Measurements from ENCODE around the gene ERC1.
A peak's percentile ranks its signal among the peaks of the same experiment; 100 is the strongest.

Gene ERC1

DNA sequence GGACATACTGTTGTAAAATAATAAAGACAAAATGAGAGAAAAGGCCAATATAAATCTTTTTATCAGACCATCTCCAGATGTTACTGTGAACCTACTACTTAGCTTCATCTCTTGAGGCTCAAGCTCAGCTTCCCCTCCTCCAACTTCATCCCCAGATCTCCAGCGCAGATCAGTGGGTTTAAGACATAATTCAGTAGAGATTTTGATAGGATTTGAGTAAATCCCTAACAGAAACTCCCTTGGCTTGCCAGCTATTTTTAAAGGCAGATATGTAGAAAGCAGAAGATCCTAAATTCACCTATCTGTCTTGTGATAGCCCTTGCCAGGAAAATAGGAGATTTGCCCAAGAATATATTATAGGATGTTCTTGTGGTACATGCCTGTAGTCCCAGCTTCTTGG, 366.7 kb downstream of the ERC1 start:
- no peak for DNase-seq
- TF ChIP-seq GATA1 (IDR thresholded peaks at IDR 0.05; ENCODE audit: low read depth, low read length): no peak
- TF ChIP-seq POLR2A (IDR thresholded peaks at IDR 0.05; ENCODE audit: low read length): no peak

DNA sequence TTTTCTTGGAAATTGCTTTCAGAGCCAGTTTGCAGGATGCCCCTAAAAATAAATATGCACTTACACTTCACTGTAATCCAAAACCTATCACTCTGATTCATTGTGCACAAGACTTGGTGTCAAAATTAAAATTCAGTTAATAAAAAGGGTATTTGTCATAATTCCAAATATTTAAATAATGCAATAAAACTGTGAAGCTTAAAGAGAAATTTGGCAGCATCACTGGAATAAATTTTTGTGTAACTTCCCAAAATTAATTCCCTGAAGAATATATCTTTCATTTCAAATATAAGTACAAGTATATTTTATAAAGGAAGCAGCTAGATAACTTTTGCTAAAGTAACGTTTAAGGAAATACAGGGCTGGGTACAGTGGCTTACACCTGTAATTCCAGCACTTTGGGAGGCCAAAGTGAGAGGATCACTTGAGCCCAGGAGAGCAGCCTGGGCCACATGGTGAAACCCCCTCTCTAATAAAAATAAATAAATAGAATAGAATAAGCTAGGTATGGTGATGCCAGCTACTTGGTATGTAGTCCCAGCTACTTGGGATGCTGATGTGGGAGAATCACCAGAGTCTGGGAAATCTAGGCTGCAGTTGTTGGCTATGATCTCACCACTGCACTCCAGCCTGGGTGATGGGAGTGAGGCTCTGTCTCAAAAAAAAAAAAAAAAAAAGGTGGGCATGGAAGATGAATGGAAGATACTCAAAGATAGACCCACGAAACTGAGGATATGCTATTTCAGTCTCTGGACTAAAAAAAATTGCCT, 369.6 kb downstream of the ERC1 start:
- DNase-seq: no peak
- TF ChIP-seq POLR2A (IDR thresholded peaks at IDR 0.05; ENCODE audit: low read length): no peak
- TF ChIP-seq GATA1 (IDR thresholded peaks at IDR 0.05; ENCODE audit: low read depth, low read length): no peak

DNA sequence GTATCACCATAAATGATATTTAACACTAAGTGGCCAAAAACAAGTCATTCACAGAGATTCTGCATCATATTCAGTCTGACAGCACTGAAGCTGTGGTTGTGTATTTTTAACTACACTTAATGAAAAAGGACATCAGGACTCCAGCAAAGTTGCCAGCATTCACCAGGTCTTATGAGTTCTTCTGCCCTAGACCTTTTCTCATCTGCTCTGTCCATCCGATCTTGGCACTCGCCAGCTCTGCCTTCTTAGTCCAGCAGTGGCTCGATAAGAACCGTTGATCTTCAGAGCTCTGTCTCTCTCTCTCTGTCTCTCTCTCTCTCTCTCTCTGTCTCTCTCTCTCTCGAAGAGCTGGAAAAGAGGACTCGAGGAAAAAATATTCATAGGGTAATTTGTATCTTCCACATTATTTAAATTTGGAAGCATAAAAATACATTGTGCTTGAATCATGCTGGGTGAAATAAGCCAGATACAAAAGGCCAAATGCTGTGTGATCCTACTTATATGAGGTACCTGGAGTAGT, 371.2 kb downstream of the ERC1 start:
- DNase-seq: no peak
- no peak for TF ChIP-seq GATA1 (IDR thresholded peaks at IDR 0.05; ENCODE audit: low read depth, low read length)
- TF ChIP-seq POLR2A (IDR thresholded peaks at IDR 0.05; ENCODE audit: low read length): no peak

DNA sequence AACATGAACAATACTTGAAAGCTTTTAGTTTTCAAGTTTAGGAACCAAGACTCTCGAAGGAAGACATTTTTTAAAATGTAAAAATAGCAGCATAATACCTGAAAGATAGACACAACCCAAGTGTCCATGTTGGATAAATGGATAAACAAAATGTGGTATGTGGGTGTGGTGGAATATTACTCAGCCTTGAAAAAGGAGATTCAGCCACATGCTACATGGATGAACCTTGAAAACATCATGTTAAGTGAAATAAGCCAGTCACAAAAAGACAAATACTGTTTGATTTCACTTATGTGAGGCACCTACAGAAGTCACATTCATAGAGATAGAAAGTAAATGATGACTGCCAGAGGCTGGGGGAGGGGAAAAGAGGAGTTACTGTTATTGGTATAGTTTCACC, 374.7 kb downstream of the ERC1 start:
- TF ChIP-seq GATA1 (IDR thresholded peaks at IDR 0.05; ENCODE audit: low read depth, low read length) (no peak), POLR2A (IDR thresholded peaks at IDR 0.05; ENCODE audit: low read length) (no peak)
- DNase-seq: no peak

DNA sequence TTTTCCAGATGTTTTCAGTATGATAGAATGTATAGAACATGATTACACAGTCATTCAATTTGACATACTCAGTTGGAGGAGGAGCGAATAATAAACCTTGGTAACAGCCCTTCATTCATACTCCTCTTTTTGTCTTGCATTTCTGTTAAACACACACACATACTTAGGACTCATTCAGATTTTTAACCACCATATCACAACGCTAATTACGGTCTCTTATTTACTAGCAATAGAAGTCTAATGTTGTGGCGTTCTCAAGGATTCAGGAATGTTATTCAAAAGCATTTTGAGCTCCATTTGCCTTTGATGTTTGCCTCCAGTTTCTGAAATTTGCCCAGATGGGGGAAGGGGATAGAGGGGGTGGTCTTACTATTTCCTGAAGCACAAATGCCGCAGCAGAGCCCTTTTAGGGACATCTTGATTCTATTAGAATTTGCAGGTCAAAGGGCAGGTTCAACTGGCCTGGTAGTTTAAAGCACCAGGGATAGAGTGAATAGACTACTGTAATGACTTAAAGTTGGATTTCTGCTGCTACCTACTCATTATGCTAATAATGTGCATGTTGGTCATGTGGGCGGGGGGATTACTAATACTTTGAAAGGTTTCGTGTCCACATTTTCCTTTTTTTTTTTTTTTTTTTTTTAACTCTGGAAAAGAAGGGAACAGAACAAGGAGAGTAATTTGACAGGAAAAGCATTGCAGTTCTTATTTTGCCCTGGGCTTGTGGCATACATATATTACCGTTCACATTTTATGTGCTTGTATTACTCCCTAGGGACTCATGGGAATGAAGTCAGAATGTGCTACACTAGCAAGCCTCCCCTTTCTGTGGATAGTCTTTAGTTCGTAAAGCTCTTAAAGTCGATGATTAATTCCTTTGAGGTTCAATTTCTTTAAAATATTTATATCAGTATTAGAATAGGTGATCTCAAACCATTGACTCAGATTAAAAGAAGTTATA, 376.6 kb downstream of the ERC1 start:
- no peak for TF ChIP-seq GATA1 (IDR thresholded peaks at IDR 0.05; ENCODE audit: low read depth, low read length)
- no peak for TF ChIP-seq POLR2A (IDR thresholded peaks at IDR 0.05; ENCODE audit: low read length)
- DNase-seq: no peak

DNA sequence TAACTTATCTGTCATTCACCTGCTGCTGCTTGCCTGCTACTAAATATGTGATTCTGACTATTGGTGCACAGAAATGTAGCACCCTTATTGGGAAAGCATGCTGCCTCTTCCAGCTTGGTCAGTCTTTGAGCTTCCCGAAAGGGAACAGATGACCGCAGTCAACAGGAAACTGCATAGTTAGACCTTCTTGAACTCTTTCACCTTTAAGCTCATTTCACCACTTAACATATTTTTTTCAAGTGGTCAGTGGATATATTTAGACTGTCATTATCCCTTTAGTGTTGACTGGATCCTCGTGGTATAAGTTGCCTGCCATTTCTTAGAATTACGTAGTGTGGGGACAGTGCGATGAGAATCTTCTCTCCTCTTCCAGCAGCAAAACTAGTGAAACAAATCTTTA, 378.4 kb downstream of the ERC1 start:
- no peak for DNase-seq
- TF ChIP-seq POLR2A (IDR thresholded peaks at IDR 0.05; ENCODE audit: low read length) (no peak), GATA1 (IDR thresholded peaks at IDR 0.05; ENCODE audit: low read depth, low read length) (no peak)

DNA sequence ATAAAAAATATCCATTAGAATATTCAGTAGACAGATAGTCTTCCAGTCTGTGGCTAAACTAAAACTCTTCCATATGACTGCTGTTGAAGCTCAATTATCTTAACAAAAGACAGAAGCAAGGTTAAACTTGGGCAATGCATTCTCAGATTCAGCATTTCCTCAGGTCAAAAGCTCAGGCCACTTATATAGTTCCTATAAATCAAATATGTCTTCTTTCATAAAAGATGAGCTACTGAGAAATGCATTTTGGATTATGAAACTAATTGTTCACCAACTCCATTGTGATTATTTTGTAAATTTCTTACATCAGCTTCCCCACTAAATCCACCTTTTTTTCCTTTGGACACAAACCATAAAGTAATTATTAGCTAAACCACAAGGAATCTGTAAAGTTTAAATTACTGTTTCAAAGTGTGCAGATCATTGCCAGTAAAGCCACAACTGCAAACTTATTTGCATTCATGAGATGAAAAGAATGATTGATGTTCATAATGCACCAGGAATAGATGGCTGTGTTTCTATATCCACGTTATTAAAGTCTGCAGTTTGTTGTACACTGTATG, 379.0 kb downstream of the ERC1 start:
- DNase-seq: no peak
- TF ChIP-seq GATA1 (IDR thresholded peaks at IDR 0.05; ENCODE audit: low read depth, low read length) (no peak), POLR2A (IDR thresholded peaks at IDR 0.05; ENCODE audit: low read length) (no peak)

DNA sequence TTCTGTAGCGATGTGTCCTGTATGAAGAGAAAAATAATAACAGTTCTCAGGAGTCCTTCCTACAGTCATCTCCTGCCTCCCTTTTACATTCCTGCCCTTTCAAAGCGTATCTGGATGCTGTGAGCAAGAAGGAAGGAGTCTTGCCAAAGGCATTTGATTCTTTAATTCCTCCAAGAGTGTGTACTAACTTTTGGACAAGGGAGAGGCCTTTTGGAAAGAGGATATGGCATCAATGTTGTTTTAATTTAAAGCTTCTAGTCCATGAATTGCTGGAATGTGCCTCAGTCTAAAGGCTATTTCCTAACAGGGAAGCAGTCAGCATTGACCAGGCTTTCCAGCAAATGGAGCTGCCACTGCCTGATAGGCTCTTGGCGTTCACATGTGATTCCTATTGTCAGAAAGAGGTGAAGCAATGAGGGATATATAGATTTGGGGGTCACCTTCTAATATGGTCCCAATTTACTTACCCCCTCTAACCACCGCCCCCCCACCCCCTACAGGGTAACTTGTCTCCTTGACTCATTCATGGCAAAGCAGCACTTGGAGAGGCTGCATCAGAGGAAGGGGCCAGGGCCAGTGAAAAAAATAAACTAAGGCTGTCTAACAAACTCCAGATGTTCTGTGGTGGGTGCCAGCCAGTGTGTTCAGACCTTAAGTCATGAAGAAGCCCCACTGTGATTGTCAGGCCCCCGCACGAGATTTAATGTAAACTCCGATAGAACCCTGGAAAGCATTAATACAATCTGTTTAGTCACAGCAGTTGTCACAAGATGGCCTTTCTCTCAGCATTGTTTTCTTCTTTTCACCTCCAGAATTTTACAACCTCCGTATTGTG, 383.1 kb downstream of the ERC1 start:
- DNase-seq: no peak
- TF ChIP-seq POLR2A (IDR thresholded peaks at IDR 0.05; ENCODE audit: low read length) (no peak), GATA1 (IDR thresholded peaks at IDR 0.05; ENCODE audit: low read depth, low read length) (no peak)

DNA sequence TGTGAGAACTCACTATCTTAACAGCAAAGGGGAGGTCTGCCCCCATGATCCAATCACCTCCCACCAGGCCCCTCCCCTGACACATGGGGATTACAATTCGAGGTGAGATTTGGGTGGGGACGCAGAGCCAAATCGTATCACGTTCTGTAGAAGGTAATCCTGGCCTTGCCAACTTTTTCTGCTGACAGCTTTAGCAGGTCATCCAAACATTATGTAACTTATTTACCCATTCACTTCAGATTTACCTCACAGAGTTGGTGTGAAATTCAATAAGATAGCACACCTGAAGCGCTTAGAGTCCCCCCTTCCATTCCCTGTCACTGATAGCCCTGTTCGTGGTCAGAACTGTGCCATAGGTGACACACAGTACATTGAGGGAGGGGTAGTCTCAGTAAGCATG, 384.3 kb downstream of the ERC1 start:
- DNase-seq: no peak
- no peak for TF ChIP-seq GATA1 (IDR thresholded peaks at IDR 0.05; ENCODE audit: low read depth, low read length)
- no peak for TF ChIP-seq POLR2A (IDR thresholded peaks at IDR 0.05; ENCODE audit: low read length)

DNA sequence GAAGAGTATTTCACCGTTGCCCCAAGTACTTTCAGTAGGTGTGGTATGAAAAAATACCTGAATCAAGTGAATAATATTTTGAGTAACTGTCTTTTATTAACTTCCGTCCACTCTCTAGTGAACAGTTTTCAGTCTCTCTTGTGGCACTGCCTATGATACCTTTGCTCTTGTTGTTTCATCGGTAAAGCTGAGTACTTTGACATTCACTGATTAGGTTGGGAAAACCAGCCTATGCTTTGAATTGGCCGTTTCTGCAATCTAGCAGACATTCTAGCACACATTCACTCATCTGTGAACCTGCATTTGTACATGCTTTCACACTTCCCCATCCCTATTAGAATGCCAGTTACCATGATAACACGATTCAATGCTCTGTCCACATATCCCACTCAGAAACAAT, 386.1 kb downstream of the ERC1 start:
- TF ChIP-seq GATA1 (IDR thresholded peaks at IDR 0.05; ENCODE audit: low read depth, low read length) (no peak), POLR2A (IDR thresholded peaks at IDR 0.05; ENCODE audit: low read length) (no peak)
- no peak for DNase-seq

DNA sequence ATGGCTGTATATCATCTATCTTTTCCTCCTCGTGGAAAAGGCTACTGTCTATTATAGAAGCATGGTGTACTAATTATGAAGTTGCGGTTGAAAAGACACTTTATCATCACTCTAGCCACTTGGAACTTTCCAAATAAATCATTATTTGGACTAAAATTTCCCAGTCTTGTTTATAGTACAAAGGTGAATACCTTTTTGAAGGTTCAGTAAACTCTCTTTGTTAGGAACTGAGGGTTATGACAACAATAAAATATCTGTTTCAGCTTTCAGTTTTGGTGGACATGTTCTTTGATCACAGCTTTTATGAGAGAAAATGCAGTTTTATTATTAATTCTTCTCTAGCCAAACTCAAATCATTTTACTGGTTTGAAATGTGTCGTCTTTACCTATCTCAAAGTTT, 386.7 kb downstream of the ERC1 start:
- TF ChIP-seq GATA1 (IDR thresholded peaks at IDR 0.05; ENCODE audit: low read depth, low read length) (no peak), POLR2A (IDR thresholded peaks at IDR 0.05; ENCODE audit: low read length) (no peak)
- DNase-seq: no peak

DNA sequence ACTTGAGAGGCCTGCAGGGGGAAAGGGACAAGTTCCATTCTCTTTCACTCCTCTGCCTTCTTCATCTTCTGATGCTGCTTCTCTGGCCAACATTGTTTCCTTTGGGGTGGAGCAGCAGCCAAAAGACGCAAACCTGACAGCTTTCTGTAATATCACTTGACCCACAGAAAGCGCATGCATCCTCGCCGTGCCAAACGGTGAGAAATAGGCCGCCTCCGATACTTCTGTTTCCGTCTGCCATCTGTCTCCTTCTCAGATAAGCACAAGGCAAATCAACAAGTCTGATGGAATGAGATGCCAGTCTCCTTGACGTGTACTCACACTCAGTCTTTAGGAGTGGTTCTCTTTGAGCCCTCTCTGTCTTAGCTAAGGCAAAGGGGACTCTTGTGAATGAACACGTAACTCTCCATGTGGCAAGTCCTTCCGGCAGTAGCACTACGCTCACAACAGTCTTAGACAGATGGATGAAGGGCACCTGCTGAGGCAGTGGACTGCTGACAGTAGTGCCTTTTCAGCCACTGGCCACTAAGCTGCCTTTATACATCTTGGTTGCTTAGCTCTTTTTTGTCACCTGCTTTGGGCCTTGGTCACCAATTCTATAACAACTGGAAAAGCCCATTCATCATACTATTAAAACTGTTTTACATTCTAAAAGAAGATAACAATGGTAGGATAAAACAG, 389.3 kb downstream of the ERC1 start:
- TF ChIP-seq POLR2A (IDR thresholded peaks at IDR 0.05; ENCODE audit: low read length): no peak
- no peak for TF ChIP-seq GATA1 (IDR thresholded peaks at IDR 0.05; ENCODE audit: low read depth, low read length)

DNA sequence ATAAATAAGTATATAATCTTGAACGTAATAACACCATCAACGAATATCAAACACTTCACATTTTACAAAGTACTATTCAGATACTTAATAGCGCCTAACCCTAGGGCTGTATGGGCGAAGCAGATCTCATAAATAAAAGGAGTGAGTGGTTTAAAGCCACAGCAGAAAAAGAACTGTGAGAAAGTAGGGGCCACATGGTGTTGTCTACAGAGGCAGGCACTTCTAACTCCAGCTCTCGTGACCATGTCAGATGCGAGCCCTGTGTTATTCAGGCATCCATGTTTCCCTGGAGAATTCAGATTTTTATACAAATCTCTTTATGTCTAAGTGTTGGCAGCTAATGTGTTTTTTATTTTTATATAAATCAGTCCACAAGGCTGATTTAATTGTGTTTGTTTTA, 391.1 kb downstream of the ERC1 start:
- TF ChIP-seq POLR2A (IDR thresholded peaks at IDR 0.05; ENCODE audit: low read length) (no peak), GATA1 (IDR thresholded peaks at IDR 0.05; ENCODE audit: low read depth, low read length) (no peak)
- peak; percentile 54 to 77 for DNase-seq

More for the DNA sequence above, 389.3 kb downstream of the ERC1 start:
- peak; percentile 28 to 49 for DNase-seq
